ENCODE data around the gene ONECUT3. TPM values are rescaled to one million over a fixed set of nuclear protein-coding genes. Genes with fewer than 3 reads are reported as not detected.

Gene ONECUT3
- polyA plus RNA-seq, 4 donors, result 0.03 to 0.05 (median 0.03) TPM; not detected in 1

DNA sequence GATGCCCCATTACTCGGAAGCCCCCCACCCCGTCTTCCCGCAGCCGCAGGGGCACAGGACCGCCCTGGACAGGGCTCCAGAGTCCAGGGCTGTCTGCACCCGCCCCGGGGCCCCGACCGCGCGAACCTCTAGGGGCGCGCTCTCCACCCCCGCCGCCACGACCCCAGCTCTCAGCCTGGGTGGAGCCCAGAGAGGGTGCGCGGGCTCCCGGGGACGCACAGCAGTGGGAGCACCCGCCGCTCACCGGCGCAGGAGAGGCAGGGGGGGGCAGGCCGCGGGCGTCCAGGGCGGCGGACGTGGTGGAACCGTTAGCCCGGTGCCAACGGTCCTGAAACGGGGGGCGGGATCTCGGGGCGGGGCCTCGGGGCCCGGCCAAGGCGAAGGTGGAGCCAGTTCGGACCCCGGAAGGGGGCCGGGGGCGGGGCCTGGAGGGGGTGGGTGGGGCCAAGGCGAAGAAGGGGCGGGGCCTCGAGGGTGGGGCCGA, 58.7 kb downstream of the ONECUT3 start, which contains the start of gene ATP8B3:
TSS of gene ATP8B3 (minus strand) at position 335 of the 484 bp plus-strand sequence. CDS start 540 bp downstream, outside the sequence.
- DNase-seq (ENCODE audit: low read depth in 4 of 4, low spot score in 3 of 4), result no peak

DNA sequence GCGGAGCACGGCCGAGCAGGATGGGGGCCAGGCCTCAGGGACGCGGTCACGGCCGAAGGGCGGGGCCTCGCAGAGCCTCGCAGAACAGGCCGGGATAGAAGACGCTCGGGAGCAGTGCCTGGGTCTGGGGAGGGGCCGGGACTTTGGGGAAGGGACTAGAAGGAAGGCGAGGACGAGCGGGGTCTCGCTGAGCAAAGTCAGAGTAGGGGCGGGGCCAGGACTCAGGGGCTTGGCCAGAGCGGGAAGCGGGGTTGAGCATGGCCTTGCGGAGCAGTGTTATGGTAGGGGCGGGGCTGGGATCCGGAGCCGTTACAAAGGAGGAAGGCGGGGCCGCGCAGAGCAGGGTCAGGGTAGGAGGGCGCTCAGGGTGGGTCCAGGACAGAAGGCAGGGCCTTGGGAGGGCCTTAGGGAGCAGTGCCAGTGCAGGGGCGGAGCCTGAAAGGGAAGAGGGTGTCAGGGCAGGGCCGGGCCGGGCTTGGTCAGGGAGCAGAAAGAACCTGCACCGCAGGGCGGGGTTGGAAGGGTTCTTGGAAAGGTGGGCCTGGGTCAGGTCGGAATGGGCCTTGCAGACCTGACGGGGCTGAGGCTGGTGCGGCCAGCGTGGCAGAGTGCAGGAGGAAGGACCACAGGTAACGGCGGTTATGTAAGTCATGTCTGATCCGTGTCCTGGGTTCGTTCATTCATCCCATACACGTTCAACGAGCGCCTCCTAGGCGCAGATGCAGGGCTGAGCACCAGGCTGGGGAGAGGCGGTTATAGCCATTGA, 59.3 kb downstream of the ONECUT3 start:
- peak in 3 of 4 donors; percentile 41 to 57 (median 53) for DNase-seq (ENCODE audit: low read depth in 4 of 4, low spot score in 3 of 4)

DNA sequence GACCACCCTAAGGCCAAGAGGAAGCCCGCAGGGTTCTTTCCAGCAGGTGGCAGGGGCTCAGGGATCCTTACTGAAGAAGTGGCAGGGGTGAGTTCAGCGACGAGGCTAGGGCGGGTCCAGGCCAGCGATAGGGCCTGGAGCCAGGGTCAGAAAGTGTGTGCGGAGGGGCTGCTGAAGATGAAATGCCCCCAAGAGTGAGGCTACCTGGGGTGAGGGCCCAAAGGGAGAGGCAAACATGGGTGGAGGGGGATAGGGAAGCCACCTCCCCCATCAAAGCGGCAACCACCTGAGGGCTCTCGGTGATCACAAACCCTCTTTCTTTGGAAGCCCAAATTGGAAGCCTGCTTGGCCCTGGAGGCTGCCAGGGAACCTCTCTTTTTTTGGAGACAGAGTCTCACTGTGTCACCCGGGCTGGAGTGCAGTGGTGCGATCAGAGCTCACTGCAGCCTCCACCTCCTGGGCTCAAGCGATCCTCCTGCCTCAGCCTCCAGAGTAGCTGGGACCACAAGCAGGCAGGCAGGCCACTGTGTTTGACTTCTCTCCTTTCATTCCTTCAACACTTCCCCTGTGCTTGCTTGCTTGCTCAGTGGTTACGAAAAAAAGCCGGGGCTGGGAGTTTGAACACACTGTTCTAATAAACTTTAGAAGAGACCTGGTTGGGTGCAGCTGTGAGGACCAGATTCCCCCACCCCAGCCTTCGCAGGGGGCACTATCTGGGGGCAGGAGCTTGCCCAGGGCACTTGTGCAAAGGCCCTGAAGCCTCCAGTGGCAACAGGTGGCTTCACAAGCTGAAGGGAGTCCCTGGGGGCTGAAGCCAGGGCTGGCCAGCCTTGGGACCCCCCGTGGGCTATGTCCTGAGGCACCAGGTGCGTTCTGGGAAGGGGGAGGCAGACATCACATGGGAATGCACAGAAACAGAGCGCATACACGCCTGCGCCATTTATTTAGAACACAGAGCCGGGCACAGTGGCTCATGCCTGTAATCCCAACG, 60.2 kb downstream of the ONECUT3 start:
- DNase-seq (ENCODE audit: low read depth in 4 of 4, low spot score in 3 of 4), result no peak

DNA sequence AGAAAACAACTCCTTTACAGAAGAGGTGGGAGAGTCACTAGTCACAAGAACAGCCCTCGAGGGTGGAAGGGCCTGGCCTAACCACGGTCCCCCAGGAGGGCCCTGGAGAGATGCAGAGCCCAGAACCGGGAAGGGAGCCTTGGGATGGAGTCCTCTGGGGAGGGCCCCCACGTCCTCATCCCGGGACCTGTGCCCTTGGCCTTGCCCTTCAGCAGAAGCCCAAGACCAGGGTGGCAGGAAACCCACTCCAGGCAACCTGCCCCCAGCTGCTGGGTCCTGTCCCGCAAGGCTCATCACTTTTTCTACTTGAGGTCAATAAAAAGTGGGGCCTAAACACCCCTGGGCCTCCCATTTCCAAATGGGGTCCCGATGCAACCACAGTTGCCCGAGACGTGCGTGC, 61.1 kb downstream of the ONECUT3 start:
- no peak for DNase-seq (ENCODE audit: low read depth in 4 of 4, low spot score in 3 of 4)

DNA sequence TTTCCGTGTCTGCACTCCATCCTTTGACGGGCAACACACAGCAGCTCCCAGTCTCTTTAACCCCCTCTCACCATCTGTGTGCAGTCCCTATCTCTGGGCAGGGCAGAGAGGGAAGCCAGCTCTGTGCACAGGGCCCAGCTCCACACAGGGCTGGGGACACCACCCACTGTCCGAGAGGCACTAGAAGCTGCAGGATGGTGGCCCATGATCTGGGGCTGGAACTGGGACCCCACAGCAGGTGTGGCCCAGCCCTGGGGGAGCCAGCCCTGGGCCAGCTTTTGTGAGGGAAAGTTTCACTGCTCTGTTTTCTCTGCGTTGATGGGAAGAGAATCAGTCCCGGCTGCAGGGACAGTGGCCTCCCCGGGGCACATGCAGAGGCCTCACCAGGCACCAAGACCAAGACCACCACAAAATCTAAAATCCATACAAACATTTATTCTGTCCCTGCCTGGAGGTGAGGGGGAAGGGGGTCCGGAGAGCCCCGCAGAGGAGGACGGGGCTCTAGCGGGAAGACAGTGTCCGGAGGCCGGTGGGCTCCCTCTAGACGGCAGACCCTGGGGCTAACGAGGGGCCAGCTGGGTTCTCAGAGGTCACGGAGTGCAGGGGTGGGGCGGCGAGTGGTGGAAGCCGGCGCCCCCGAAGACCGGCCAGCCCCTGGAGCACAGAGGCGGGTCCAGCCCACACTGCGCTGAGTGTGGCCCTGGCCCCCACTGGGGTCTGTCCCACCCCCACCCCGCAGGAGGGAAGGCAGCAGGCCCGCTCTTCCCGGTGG, 61.7 kb downstream of the ONECUT3 start:
- DNase-seq (ENCODE audit: low read depth in 4 of 4, low spot score in 3 of 4), result no peak

DNA sequence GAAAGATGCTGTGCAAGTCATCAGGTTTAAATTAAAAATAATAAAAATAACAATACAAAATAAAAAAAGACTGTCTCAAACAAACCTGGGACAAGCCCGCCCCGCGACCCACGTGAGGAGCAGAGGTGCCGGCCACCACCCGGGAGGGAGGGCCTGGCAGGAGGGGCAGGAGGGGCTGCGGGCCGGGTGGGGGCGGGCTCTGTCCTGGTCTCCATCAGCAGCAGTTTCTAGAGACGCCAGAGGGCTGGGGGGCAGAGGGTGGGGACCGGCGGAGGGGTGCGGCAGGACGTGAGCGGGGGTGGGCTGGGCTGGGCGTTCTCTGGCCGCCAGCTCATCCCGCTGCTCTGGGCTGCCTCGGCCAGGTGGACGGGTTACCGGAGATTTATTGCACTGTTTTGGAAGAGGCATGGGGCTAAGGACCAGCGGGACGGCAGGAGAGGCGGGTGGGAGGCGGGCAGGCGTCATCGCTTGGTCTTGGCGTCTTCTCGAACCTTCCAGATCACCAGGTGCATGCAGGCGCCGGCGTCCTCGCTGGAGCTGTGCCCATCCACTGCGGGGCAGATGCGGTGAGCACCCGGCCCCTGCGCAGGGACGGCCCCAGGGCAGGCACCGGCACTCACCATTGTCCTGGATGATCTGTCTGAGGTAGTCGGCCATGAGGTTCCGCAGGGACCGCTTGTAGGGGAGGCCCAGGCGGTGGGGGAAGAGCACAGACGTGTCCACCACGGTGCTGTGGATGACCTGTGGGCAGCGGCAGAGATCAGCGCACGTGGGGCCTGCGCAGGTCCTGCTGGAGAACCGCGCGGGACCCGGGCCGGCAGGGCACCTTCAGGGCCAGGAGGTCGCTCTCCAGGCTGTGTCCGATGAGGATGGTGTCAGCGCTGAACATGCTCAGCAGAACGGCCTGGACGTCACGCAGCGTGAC, 62.6 kb downstream of the ONECUT3 start:
- no peak for DNase-seq (ENCODE audit: low read depth in 4 of 4, low spot score in 3 of 4)

DNA sequence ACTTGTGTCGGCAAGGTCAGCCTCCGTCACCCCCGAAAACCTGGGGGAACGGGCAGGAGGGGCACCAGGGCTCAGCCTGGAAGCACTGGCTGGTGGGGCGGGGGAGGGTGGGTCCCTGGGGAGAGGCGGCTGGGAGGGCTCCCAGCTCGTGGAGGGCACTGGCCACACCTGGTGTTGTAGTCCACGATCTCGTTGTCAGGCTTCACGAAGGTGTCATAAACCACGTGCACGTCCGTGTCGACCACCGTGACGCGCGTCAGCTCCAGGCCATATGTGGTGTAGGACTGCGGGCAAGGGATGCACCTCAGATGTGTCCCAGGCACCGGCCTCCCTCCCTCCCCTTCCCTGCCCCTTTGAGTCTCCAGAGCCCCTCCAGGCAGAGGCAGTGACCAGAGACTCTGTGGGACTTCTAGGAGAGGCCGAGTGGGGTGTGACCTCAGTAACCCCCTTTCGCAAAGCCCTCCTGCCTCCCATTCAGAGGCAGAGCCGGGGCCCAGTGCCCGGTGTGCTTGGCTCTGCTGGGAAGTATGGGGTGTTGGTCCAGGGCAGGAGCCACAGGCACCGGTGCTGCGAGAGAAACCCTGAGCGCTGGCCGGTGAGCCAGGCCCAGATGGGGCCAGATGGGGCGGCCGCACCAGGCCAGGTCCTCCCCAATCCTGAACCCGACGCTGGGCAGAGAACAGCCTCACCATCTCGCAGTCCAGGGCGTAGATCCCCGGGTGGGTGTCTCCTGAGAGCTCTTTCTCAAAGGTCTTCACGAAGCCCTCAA, 63.4 kb downstream of the ONECUT3 start:
- no peak for DNase-seq (ENCODE audit: low read depth in 4 of 4, low spot score in 3 of 4)

DNA sequence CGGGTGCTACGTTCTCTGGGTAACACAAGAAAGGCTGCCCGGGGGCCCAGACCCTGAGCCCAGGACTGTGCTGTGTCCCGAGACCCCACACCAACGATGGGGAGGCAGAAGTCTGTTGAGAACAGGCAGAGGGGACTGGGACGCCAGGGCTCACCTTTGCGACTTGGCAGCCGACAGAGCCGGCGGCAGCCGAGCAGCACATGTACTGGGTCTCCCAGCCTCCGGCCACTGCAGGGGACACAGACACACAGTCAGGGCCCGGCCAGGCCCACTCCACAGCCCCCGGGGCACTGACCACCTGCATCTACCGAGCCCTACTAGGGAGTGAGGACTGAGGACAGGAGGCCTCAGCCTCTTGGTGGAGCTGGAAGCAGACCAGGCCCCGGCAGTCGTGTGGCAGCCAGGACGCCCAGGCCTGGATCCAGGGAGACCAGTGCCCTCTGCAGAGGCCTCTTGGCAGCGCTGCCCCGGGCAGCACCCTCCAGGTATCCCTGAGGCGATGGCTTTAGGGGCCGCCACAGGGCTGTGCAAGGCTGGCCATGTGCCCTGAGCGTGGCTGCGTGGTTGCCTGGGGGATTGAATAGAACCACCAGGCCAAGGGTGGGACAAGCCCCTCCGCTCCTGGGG, 64.4 kb downstream of the ONECUT3 start:
- DNase-seq (ENCODE audit: low read depth in 4 of 4, low spot score in 3 of 4), result no peak

DNA sequence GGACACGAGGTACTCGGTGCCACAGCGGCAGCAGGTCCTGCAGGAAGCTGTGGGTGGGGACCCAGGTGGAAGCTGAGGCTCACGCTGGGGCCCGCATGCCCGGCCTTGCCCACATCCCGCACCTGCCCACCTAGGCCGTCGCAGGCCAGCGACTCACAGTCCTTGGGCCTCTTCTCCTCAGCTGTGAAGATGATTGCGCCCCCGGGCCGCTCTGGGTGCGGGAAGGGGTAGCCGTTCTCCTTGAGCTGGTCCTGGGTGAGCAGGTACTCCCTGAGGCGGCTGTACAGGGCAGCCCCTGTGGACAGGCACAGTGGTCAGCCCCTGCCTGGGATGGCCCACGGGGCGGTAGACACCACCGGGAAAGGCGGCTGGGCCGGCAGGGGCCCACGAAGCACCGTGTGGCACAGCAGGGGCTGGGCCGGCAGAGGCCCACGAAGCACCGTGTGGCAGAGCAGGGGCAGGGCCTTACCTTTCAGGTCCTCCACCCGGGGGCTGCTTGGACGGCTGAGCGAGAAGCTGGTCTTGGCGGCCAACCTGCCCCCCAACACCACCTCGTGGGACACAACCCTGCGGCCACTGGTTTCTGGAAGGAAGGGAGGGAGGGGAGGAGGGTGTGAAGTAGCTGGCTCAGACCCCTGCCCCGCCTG, 65.4 kb downstream of the ONECUT3 start:
- DNase-seq (ENCODE audit: low read depth in 4 of 4, low spot score in 3 of 4), result no peak

DNA sequence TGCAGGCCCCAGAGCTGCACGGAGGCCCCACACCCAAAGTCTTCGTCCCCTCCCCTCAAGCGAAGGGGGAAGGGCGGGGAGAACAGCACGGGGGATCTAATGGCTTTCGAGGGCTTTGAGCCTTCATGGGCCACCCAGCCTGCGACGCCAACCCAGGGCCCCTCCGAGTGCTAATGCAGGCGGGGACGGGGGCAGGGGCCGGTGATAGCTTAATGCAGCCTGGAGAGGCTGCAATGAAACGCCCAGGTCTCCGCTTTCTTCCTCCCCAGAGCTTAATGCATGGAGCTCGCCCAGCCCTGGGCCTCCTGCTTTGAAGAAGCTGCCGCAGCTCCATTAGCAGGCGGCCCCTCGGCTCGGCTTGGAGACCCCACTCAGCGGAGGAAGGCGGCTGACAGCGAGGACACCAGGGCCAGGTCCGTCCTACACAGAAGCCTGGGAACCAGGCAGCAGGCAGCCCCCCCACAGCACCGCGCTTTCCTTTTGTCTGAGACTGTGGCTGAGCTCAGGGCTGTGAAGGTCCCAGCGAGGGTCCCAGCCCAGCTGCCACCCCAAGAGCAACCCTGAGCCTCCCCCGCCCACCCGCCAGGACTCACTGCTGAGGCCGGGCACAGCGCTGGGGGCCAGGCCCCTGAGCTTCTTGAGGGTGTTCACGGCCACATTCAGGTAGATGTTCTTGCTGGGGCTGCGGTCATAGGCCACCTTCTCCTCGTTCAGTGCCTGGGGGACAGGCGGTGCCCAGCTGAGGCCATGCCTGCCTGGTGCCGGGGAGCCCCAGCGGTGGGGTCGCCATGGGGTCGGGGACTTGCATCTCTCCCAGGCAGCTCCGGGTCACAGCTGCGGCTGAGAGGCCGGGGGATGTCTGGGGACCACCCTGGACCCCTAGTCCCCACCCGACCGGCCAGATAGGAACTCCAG, 66.3 kb downstream of the ONECUT3 start:
- no peak for DNase-seq (ENCODE audit: low read depth in 4 of 4, low spot score in 3 of 4)

DNA sequence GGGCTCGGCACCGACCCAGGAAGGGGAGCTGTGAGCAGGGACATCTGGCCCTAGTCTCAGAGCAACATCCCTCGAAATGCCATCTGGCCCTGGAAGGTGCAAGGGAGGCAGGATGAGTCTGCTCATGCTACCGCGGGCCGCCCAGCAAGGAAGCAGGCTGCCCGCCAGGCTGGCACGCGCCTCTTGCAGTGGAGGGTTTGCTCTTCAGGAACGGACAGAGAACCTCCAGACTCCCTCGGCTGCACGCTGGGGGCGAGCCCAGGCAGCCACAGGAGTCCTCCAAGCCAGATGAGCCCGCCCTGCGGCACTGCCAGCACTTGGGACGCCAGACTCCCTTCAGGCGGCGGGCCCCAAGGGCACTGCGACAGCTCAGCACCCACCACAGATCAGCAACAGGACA, 68.9 kb downstream of the ONECUT3 start:
- no peak for DNase-seq (ENCODE audit: low read depth in 4 of 4, low spot score in 3 of 4)

DNA sequence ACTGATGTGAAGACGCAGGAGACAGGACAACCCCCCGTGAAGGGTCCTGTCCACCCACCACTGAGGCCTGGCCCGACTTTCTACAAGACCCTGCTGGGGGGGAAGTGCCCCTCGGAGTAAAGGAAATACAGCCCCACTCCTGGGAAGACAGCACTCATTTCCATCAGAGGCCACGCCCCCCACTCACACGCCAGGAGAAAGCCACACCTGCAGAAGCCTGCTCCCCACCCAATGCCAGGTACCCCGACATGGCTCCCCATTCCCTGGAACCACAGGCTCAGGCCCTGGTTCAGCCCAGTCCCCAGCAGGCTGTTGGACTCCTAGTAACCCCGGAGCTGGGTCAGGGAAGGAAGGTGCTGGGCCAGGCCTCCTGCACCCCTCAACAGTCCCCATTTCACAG, 69.7 kb downstream of the ONECUT3 start:
- no peak for DNase-seq (ENCODE audit: low read depth in 4 of 4, low spot score in 3 of 4)

DNA sequence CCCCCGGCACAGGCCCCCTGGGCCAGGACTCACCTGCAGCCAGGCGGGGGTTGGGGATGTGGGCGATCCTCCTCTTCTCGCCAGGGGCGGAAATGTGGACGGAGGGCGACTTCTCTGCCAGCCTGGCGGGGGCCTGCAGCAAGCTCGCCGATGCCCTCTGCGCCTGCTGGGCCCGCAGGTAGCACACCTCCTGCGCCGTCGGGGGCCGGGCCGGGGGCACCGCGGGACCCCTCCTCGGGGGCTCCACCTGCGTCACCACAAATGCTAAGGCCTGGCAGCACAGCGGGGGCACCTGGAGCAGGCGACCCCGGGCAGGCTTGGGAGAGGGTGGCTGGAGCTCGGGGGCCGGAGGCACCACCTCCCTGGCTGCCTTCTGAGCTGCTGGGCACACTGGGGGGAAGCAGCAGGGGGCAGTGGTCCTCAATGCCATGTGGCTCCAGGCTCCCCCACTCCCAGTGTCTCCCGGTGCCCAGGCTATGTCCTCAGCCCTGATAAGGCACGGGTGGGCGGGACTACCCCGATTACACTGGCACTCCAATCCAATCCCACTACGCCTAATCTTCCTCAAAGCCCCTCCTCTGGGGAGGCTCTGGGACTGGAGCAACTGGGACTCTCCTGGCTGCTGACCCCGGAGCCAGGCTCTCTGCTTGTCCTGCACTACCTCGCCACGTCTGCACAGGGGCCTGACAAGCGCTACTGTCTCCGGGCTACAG, 70.4 kb downstream of the ONECUT3 start:
- no peak for DNase-seq (ENCODE audit: low read depth in 4 of 4, low spot score in 3 of 4)

DNA sequence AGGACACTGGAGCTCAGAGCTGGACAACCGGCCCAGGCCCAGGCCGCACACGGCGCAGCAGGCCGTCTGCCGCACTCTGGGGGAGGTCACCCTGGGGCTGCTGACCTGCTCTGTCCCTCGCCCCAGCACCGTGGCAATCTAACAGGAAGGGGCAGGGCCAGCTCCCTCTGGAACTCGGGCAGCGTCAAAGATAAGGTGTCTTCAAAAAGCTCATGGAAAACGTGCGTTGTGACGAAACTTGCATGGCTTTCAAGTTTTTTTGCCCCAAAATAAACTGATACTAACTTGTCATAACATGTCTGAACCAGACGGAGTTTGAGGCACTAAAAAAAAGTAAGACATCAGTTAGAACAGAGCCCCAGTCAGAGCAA, 70.9 kb downstream of the ONECUT3 start:
- DNase-seq (ENCODE audit: low read depth in 4 of 4, low spot score in 3 of 4), result no peak

DNA sequence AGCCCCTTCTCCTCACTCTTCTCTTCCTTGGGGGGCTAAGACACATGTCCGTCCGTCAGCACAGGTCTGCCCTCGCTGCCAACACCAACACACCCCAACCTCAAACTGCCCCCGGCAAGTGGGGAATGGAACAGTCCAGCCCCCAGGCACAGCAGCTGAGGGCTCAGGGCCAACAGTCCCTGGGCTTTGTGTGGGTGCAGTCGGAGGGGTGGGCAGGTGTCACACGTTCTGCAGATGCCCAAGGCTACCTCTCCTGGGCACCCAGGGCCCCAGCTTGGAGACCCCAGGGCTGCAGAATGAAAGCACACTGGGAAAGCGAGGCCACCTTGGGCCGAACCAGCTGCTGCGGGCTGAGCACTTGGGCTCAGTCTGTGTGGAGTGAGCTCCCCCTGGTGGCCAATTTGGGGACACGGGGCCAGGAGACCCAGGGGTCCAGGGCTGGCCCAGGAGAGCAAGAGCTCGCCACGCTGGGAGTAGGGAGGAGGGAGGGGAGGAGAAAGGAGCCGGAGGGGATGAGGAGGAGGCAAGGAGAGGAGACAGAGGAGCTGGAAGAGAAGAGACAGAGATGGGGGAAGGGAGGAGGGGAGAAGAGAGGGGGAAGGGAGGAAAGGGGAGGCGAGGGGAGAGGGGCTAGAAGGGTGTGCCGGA, 72.7 kb downstream of the ONECUT3 start:
- DNase-seq (ENCODE audit: low read depth in 4 of 4, low spot score in 3 of 4), result peak in 3 of 4 donors; percentile 58 to 63 (median 60)

All from left renal pelvis (tissue), 4 donors.